HepG2 (cell line): ENCODE results near the gene DOK4. TPM values are rescaled to one million over a fixed set of nuclear protein-coding genes. Genes with fewer than 3 reads are reported as not detected.

Experiments
- ELF1 ChIP-seq: sonication (generic); formaldehyde crosslinking; IDR thresholded peaks from 2 replicates; pipeline ENCODE4 v1.4.0; 2020; ENCODE audit warnings: missing genetic modification reagents
- GATA4 ChIP-seq: sonication (generic); IDR thresholded peaks from 2 replicates; pipeline ENCODE4 v1.6.1; 2016; ENCODE audit warnings: antibody characterized with exemption, low read depth, borderline replicate concordance
- KAT2B ChIP-seq: fragments of 150-350 bp; IDR thresholded peaks from 2 replicates; pipeline ENCODE4 v1.6.1; 2014; ENCODE audit warnings: low read depth, low read length, borderline replicate concordance
- KLF15 ChIP-seq: sonication (generic); formaldehyde crosslinking; IDR thresholded peaks from 2 replicates; pipeline ENCODE4 v1.8.1; 2023; ENCODE audit warnings: borderline replicate concordance, mild to moderate bottlenecking, inconsistent platforms, missing genetic modification reagents, mixed read lengths
- NCOA2 ChIP-seq: sonication (generic); formaldehyde crosslinking; IDR thresholded peaks from 2 replicates; pipeline ENCODE4 v1.8.0; 2022; ENCODE audit warnings: inconsistent platforms
- NFE2 ChIP-seq: sonication (generic); formaldehyde crosslinking; IDR thresholded peaks from 2 replicates; pipeline ENCODE4 v1.4.0; 2020; ENCODE audit warnings: missing genetic modification reagents
- NFE2L1 ChIP-seq: sonication (generic); formaldehyde crosslinking; IDR thresholded peaks from 2 replicates; pipeline ENCODE4 v1.4.0; 2020; ENCODE audit warnings: missing genetic modification reagents, mild to moderate bottlenecking, borderline replicate concordance
- RBAK ChIP-seq: sonication (generic); formaldehyde crosslinking; IDR thresholded peaks from 2 replicates; pipeline ENCODE4 v1.5.1; 2020; ENCODE audit warnings: mild to moderate bottlenecking, missing genetic modification reagents
- SCMH1 ChIP-seq: sonication (generic); formaldehyde crosslinking; IDR thresholded peaks from 2 replicates; pipeline ENCODE4 v1.9.0; 2021; ENCODE audit warnings: missing genetic modification reagents, mild to moderate bottlenecking, borderline replicate concordance
- SRF ChIP-seq: IDR thresholded peaks from 2 replicates; pipeline ENCODE4 v1.6.1; 2011; ENCODE audit warnings: mild to moderate bottlenecking, low read depth, low read length, moderate library complexity
- TAF1 ChIP-seq: sonication (generic); formaldehyde crosslinking; IDR thresholded peaks from 2 replicates; pipeline ENCODE4 v1.4.0; 2020; ENCODE audit warnings: missing genetic modification reagents
- TCF7L2 ChIP-seq: IDR thresholded peaks from 2 replicates; pipeline ENCODE4 v1.6.1; 2011; ENCODE audit warnings: mild to moderate bottlenecking, low read depth, low read length, moderate library complexity
- TOE1 ChIP-seq: sonication (generic); formaldehyde crosslinking; IDR thresholded peaks from 2 replicates; pipeline ENCODE4 v1.4.0; 2020; ENCODE audit warnings: mild to moderate bottlenecking, missing genetic modification reagents
- U2AF1 ChIP-seq: fragments of 200-400 bp; formaldehyde crosslinking; optimal IDR thresholded peaks from 2 replicates; pipeline ENCODE3; 2017; ENCODE audit warnings: mild to moderate bottlenecking, low read depth, low read length
- ZNF180 ChIP-seq: sonication (generic); formaldehyde crosslinking; IDR thresholded peaks from 2 replicates; pipeline ENCODE4 v1.4.0; 2020; ENCODE audit warnings: low read depth, missing genetic modification reagents, borderline replicate concordance
- ZNF350 ChIP-seq: sonication (generic); formaldehyde crosslinking; IDR thresholded peaks from 2 replicates; pipeline ENCODE4 v1.4.0; 2020; ENCODE audit warnings: mild to moderate bottlenecking, low read depth, missing genetic modification reagents, borderline replicate concordance
- ZNF768 ChIP-seq: sonication (generic); formaldehyde crosslinking; IDR thresholded peaks from 2 replicates; pipeline ENCODE4 v1.4.0; 2020; ENCODE audit warnings: missing genetic modification reagents
- ZSCAN31 ChIP-seq: sonication (generic); formaldehyde crosslinking; IDR thresholded peaks from 2 replicates; pipeline ENCODE4 v1.5.0; 2020; ENCODE audit warnings: low read depth, mild to moderate bottlenecking, missing genetic modification reagents
- polyA plus RNA-seq, 8 experiments: library from polyadenylated mRNA; depleted of rRNA in 3 of 8; stranded (reverse) in 7 of 8; unstranded in 1 of 8; fragments of >200 nt; fragmentation: Illumina TruSeq in 4 of 8; extraction: Trizol in 4 of 8; gene quantifications; 2 replicates each; pipeline versions ENCODE4 v1.2.1 to v1.2.3, GENCODE V29; 2011 to 2016; ENCODE audit warnings: low read depth in 4 of 8, missing spikeins in 1 of 8, mixed read lengths in 1 of 8; ENCODE audit not compliant: insufficient read depth in 1 of 8
- total RNA-seq, 5 experiments: library from RNA; depleted of rRNA; stranded (reverse); fragments of >200 nt; fragmentation: Illumina TruSeq; extraction: Trizol; gene quantifications; 2 replicates each; pipeline ENCODE4 v1.2.3, GENCODE V29; 2016; ENCODE audit warnings: low read depth in 1 of 5
- TF ChIP-seq, protein P1 (sequence below): sonication (generic); IDR thresholded peaks from 2 replicates; pipeline ENCODE4 v1.6.1; 2016; ENCODE audit warnings: low read depth, borderline replicate concordance
- TF ChIP-seq, protein P2 (sequence below): IDR thresholded peaks from 2 replicates; pipeline ENCODE4 v1.6.1; 2012; ENCODE audit warnings: inconsistent platforms
- TF ChIP-seq, protein P3 (sequence below): IDR thresholded peaks from 2 replicates; pipeline ENCODE4 v1.4.0; 2020; ENCODE audit warnings: mild to moderate bottlenecking, missing genetic modification reagents
- TF ChIP-seq, protein P4 (sequence below): IDR thresholded peaks from 2 replicates; pipeline ENCODE4 v1.6.1; 2016; ENCODE audit warnings: low read depth, control low read depth
- TF ChIP-seq, protein P5 (sequence below): IDR thresholded peaks from 2 replicates; pipeline ENCODE4 v1.6.1; 2018; ENCODE audit warnings: missing genetic modification reagents

Gene DOK4
- total and polyA plus RNA-seq, 2 of the 13 experiments (the other 11 are each of a cell fraction or from before 2014, with no cell fraction given), result 52.7 to 70.0 TPM

DNA sequence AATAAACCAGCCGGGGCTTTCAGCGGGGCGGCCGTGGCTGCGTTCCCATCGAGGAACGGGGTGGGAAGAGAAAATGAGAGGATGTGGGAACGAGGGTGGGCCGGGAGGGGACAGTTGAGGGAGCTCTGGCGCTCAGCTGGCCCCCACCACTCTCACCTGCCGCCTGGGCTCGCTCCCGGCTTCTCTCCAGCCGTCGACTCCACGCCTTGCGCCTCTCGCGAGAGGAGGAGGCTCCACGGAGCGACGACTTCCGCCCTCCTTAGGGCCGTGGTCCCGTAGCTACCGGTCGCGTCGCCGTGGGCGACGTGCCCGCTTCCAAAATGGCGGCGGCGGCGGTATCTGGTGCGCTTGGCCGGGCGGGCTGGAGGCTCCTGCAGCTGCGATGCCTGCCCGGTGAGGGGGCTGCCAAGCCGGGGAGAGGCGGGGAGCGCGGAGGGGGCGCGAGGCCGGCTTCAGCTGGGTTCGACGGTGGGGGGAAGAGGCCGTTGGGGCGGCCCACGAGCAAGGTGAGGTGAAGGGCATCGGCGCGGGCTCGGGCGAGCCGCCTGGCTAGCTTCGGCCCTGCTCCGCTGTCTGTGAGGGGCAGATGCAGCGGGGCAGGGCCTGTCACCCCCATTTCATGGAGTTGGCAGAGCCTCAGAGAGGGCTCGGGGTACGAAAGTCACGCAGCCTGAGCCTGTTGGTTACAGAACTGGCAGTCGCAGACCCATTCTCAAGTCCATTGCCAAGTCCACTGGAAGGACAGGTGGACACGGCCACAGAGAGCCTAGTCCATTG lies 38.9 kb downstream of the DOK4 start, which contains the start of the genes CIAPIN1 and COQ9 (continued):
- TF ChIP-seq, protein P1, sequence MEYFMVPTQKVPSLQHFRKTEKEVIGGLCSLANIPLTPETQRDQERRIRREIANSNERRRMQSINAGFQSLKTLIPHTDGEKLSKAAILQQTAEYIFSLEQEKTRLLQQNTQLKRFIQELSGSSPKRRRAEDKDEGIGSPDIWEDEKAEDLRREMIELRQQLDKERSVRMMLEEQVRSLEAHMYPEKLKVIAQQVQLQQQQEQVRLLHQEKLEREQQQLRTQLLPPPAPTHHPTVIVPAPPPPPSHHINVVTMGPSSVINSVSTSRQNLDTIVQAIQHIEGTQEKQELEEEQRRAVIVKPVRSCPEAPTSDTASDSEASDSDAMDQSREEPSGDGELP, result peak; percentile 90
- TF ChIP-seq, protein P2, sequence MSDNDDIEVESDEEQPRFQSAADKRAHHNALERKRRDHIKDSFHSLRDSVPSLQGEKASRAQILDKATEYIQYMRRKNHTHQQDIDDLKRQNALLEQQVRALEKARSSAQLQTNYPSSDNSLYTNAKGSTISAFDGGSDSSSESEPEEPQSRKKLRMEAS, result peak; percentile 94
- TF ChIP-seq TOE1 (CRISPR knock-in tag), result peak; percentile 40; the same call in 1 of the 2 replicates
- no peak for TF ChIP-seq KLF15
- peak; percentile 88; the same call in 1 of the 2 replicates for TF ChIP-seq NFE2L1 (CRISPR knock-in tag)
- TF ChIP-seq ZNF180 (CRISPR knock-in tag), result no peak
- peak; percentile 99 for TF ChIP-seq ELF1 (CRISPR knock-in tag)
- TF ChIP-seq ZSCAN31 (CRISPR knock-in tag), result peak; percentile 96; the same call in 1 of the 2 replicates
- no peak for TF ChIP-seq SCMH1 (CRISPR knock-in tag)
- TF ChIP-seq KAT2B, result no peak
- TF ChIP-seq TAF1 (CRISPR knock-in tag), result peak; percentile 100
- TF ChIP-seq, protein P3, sequence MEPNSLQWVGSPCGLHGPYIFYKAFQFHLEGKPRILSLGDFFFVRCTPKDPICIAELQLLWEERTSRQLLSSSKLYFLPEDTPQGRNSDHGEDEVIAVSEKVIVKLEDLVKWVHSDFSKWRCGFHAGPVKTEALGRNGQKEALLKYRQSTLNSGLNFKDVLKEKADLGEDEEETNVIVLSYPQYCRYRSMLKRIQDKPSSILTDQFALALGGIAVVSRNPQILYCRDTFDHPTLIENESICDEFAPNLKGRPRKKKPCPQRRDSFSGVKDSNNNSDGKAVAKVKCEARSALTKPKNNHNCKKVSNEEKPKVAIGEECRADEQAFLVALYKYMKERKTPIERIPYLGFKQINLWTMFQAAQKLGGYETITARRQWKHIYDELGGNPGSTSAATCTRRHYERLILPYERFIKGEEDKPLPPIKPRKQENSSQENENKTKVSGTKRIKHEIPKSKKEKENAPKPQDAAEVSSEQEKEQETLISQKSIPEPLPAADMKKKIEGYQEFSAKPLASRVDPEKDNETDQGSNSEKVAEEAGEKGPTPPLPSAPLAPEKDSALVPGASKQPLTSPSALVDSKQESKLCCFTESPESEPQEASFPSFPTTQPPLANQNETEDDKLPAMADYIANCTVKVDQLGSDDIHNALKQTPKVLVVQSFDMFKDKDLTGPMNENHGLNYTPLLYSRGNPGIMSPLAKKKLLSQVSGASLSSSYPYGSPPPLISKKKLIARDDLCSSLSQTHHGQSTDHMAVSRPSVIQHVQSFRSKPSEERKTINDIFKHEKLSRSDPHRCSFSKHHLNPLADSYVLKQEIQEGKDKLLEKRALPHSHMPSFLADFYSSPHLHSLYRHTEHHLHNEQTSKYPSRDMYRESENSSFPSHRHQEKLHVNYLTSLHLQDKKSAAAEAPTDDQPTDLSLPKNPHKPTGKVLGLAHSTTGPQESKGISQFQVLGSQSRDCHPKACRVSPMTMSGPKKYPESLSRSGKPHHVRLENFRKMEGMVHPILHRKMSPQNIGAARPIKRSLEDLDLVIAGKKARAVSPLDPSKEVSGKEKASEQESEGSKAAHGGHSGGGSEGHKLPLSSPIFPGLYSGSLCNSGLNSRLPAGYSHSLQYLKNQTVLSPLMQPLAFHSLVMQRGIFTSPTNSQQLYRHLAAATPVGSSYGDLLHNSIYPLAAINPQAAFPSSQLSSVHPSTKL (CRISPR knock-in tag), result peak; percentile 58
- TF ChIP-seq NFE2, result no peak
- TF ChIP-seq, protein P4, sequence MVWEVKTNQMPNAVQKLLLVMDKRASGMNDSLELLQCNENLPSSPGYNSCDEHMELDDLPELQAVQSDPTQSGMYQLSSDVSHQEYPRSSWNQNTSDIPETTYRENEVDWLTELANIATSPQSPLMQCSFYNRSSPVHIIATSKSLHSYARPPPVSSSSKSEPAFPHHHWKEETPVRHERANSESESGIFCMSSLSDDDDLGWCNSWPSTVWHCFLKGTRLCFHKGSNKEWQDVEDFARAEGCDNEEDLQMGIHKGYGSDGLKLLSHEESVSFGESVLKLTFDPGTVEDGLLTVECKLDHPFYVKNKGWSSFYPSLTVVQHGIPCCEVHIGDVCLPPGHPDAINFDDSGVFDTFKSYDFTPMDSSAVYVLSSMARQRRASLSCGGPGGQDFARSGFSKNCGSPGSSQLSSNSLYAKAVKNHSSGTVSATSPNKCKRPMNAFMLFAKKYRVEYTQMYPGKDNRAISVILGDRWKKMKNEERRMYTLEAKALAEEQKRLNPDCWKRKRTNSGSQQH (CRISPR knock-in tag), result no peak; the same call in 1 of the 2 replicates
- TF ChIP-seq SRF, result no peak
- TF ChIP-seq, protein P5, sequence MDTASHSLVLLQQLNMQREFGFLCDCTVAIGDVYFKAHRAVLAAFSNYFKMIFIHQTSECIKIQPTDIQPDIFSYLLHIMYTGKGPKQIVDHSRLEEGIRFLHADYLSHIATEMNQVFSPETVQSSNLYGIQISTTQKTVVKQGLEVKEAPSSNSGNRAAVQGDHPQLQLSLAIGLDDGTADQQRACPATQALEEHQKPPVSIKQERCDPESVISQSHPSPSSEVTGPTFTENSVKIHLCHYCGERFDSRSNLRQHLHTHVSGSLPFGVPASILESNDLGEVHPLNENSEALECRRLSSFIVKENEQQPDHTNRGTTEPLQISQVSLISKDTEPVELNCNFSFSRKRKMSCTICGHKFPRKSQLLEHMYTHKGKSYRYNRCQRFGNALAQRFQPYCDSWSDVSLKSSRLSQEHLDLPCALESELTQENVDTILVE, result peak; percentile 90
- TF ChIP-seq U2AF1, result no peak
- TF ChIP-seq NCOA2 (CRISPR knock-in tag), result peak; percentile 58
- TF ChIP-seq ZNF350, result peak; percentile 97
- TF ChIP-seq RBAK (CRISPR knock-in tag), result peak; percentile 25; the same call in 1 of the 2 replicates
- no peak for TF ChIP-seq TCF7L2
- TF ChIP-seq GATA4, result no peak; the same call in 1 of the 2 replicates
- TF ChIP-seq ZNF768 (CRISPR knock-in tag), result peak; percentile 78
